Effector CD4-positive, alpha-beta T cell (primary cell): Measurements from ENCODE around the gene LRRC8D.

Experiments
- DNase-seq: peaks from one replicate; pipeline ENCODE4 v3.0.0-alpha.2; 2020

LRRC8D gene

DNA sequence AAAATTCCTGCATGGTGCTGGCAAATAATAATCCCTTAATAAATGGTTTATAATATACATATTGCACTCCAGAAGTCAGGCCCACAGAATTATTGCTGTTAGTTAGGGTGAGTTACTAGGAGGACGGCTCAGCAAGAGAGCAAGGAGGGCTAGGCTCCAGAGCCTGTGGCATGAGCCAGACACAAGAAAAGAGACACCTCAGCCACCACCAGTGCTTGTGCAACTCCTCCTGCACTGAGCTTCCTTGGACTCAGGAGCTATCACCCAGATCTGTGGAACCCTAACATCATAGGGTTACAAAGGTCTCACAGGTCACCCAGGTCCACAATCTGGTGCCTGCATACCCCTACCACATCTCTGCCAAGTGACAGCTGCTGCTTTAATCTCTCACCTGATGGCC is 12.8 kb upstream of the LRRC8D start:
- DNase-seq = no peak

DNA sequence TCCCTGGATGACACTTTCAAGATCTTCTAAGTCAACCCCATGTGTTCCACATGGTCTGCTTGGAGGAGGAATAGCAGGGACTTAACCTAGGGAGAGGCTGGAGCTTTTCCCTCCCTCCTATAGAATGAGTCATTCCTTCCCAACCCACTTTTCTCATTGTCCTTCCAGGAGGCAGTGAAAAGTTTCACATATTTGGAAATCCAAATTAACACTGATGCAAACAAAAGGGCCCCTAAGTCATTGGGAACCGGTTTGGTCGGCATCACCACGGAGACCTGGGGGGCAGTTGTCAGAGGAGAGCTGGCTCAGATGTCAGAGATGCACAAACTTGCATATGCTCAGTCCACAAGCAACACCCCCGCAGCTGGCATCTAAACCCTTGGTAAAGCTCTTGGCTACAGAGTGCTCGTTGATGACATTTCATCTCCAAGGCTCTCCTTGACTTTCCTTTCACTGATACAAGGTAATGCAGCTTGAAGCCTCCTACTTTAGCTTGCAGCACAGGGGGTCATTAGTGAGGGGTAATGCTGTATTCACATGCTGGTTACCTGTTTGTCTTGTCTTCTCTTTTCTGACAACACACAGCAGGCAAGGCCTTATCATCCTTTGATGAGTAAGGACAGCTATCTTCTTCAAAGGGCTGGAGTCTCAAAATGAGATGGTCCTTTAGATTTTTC is 12.3 kb upstream of the LRRC8D start:
- DNase-seq = no peak

- no peak for DNase-seq
Measured at GRCh38 chr1:89809556-89809955, 11.3 kb upstream of the LRRC8D start.

DNA sequence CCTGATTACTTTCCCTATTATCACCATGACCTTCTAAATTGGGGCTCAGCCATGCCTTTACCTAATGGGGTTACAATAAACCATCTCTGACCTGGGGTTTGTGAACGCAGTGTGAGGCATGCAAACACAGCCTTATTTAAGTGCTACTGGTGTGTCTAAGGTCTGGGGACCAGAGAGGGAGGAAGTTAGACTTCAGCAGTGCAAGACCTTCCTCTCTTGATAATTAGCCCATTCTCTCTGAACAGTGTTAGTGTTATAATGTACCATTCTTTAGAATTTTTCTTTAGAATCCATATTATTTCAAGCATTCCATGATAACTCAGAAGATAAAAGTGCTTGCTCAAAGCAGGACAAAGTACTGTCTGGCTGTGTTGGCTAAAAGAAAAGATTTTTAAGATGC is 10.5 kb upstream of the LRRC8D start:
- no peak for DNase-seq

- DNase-seq = no peak
Measured at GRCh38 chr1:89810880-89811279, 10.0 kb upstream of the LRRC8D start.

DNA sequence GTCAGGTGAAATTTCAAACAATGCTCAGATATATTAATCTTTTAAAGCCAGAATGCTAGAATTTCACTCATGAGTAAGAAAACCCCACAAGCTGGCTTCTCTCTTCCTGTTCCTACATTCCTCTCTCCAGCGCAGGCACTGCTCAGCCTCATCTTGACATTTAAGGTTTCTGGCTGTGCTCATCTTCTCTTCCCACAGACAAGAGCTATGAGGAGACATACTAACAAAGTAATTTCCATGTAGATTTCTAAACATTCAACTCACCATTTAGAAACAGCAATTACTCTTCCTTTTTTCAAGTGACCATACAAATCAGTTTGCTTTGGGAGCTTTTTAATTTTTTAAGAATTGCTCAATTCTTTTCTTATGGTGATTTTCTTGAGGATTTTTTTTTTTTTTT is 7.8 kb upstream of the LRRC8D start:
- DNase-seq = no peak

DNA sequence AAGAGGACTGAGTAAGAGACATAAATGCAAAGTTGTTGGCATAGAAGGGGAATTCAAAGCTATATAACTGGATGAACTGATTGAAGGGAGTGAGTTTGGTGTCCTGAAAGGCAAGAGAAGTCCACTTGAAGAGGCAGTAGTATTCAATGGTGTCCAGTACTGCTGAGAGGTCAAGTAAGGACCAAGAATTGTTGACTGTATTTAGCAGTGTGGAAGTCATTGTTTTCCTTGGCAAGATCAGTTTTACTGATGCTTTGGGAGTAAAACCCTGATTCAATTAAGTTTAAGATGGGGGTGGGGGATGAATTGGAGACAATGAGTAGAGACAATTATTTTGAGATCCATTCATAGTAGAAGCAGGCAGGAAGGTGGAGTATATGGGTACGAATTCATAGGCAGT is 5.8 kb upstream of the LRRC8D start:
- no peak for DNase-seq

DNA sequence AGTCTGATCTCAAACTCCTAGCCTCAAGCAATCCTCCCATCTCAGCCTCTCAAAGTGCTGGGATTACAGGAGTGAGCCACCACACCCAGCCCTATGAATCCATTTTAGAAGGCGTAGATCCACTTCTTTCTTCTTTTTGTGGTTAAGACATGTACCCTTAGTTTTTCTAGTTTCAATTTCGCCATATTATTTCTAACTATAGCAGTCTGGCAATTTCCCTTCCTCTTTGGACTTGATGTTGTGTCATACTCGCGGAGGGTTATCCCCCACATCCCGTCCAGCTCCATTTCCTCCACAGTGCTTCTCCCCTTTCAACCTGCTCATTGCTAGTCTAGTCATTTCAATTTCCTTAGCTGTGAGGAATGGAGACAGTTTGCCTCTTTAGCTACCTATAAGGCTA is 5.2 kb upstream of the LRRC8D start:
- no peak for DNase-seq

DNA sequence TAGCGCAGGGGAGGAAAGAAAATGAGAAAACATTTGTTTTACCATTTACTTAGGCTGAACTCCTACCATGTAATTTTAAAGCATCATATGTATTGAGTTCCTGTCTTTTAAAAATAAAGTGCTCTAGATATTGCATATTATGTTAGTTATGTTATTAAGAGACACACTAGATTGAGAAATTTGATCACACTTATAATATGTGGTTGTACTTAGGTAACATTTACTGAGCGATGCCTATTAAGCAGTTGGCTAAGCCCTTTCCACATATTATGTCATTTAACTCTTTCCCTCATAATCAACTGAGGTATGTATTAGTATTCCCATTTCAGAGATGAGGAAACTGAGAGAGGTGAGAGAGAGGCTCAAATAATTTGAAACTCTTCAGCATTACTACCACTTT is 4.5 kb upstream of the LRRC8D start:
- DNase-seq = no peak

DNA sequence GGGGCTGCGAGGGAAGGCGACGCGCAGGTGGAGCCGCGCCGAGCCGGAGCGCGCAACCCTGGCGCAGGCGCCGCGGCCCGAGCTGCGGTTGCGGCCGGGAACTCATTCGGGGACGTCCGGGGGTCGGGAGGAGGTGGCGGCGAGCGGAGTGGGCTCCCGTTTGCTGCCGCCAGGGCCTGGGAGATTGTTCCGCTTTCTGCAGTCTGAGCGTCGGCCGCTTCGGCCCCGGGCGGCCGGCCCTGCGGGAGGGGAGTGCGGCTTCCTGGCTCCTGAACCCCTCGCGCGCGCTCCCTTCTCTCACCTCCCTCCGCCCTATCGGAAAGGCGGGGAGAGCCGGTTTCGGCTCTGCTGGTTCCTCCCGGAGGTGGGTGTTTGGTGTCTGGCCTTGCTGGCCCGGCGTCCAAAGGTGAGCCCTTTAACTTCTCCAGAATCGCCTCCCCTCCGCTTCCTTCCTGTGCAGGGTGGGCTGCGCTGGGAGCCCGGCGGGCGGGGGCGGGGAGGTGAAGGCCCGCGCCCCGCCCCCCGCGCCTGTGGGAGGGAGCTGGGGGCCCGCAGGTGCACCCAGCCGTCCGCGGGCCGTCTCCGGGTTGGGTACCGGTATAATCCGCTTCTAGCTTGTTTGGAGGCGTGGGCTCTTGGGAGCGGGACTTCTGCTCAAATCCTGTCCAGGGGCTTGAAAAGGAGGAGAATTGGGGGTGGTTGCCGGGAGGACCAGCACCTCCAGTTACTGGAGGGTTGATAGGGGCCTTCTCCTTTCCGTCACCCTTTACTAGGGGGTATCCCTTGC is 683 bp downstream of the LRRC8D start:
- peak; percentile 48 for DNase-seq

DNA sequence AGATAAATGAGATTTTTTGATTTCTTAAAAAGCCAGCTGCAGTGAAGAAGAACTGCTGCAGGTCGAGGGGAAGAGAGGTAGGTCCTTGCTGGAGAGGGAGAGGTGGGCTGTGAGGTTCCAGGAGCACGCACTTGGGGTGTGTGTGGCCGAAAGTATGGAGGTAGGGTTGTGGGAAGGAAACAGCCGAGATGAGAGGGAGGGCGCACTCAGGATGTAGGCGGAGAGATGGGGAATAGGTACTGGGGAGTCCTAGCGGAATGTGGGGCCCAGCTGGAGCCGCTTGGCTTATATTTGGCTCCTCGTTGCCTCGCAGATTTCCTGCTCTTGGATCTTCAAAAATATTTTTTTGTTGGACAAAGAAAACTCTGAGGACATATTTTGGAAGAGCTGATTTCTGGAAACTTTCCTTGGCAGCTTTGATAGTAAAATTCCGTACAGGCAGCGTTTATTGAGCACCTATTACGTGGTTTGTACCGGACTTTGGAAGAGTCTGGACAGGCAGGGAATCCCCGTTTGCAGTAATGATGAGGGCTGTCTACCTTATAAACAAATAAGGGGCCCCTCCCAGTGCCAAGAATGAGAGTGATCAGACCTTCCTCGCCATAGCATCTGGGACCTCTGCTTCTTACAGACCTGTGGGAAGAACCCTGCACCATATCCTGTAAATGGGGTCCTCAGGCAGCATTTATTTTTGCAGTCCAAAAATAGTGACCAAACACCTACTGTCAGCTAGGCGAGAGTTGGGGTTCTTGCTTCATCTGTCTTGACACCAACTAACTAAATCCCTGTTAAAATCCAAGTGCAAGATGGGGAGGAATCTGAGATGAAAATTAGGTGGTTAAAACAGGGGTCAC is 1.5 kb downstream of the LRRC8D start:
- DNase-seq = no peak

DNA sequence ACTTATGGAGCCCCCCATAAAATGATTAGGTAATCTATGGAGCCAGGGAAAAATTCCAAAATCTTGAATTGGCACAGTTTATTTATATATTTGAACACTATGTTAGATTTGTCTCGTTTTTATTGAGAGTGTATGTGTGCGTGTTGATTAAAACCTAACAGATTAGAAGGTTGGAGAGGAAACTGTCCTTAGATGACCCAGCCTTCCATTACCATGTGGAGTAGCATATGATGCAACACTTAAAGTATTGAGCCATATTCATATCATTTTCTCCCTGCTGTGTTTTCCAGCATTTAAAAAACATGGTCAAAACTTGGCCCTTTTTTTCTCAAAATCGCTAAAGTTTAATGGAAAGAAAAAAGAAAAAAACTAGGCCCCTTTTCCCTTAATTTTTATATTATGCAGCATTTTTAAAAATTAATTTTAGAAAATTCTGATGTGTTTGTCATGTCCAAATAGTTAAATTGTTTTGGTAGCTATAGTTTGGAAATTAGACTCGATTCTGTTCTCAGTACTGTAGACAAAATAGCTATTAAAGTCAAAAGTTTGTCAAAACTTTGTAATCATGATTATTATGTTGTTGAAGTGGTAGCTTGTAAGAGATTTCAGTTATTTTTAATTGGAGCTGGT is 2.3 kb downstream of the LRRC8D start:
- DNase-seq = no peak

DNA sequence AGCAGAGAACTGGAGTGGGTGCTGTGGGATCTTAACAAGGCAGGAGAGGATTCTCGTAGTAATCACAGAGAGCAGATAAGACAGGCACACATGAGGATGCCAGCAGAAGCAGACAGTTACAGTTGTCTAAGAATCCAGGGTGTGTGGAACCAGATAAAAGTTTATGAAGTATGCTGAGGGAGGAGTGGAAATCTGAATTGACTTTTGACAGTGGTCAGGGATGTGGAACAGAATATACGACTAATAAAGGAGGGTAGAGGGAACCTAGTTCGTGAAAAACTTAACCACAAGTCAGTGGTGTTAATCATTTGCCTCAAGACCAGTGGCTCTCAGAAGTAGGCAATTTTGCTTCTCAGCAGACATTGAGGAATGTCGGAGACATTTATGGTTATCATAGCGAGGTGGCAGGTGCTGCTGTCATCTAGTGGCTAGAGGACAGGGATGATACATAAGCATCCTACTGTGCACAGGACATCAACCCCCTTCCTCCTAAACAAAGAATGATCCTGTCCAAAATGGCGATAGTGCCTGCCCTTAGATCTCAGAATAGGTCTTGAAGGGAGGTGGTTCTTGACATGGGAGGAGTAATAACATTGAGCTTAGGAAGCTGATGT is 3.0 kb downstream of the LRRC8D start:
- DNase-seq = no peak

GRCh38 chr1:89826594-89826993 is 5.8 kb downstream of the LRRC8D start:
- no peak for DNase-seq

GRCh38 chr1:89827330-89827729 is 6.5 kb downstream of the LRRC8D start:
- DNase-seq = no peak

DNA sequence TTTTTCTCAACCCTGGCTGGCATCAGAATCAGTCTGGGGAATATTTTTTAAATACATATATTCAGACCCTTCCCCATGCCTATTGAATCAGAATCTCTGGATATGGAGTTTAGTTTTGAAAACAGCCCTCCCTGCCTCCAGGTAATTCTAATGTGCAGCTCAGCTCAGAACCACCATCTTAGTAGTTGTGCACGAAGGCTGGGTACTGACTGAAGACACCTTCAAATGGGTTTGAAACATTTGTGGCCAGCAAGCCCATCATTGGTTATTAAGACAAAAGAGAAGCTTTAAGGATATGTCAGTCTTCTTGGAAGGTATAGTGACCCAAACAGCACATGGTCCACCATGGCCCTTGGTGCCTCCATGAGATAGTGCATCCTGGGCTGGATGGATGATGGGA is 7.1 kb downstream of the LRRC8D start:
- DNase-seq = no peak

GRCh38 chr1:89829186-89829585 is 8.4 kb downstream of the LRRC8D start:
- no peak for DNase-seq

- no peak for DNase-seq
Measured at GRCh38 chr1:89831462-89832120, 10.8 kb downstream of the LRRC8D start.

GRCh38 chr1:89832496-89833127 is 11.8 kb downstream of the LRRC8D start:
- DNase-seq = no peak

DNA sequence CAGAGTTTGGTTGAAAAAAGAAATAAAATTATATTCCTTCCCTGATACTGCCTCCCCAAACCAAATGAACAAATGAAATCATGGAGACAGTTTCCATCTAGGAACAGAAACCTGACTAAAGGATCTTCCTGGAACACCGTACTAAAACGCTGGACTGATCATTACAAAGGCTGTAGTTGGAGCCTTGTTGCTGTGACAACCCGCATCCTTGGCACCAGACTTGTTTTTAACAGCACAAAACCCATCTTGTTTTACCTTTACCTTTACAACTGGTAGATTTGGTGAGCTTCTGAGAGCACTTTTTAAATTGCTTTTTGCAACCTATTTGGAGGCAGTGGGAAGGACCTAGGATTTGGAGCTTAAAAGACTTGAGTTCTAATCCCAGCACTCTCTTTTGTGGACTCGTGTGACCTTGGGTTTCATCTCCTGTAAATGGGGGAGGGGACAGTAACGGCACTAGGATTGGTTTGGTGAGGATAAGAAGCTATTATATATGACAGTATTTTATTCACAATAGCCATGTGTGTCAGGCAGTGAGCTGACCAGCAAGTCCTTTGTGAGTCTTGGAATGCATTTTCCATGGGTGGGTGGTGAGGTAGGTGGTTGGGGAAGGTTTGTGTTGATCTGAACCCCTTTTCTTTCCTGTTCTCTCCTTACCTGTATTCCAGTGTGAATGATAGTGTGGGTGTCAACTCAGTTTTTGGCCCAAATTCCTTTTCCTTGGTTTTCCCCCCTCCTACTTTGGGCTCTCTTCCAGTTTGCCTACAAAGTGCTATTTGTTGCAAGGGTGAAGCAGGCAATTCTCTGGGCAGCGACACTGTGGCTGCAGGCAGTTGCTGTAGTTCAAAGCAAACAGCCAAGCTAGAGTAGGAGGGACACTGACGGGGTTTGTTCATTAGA is 12.6 kb downstream of the LRRC8D start:
- DNase-seq = no peak
